HepG2 (cell line): Measurements from ENCODE around the gene SLC5A4.

Experiments used
- FOXK1 ChIP-seq: sonication (generic); formaldehyde crosslinking; IDR thresholded peaks from 2 replicates; pipeline ENCODE4 v1.4.0; 2020; ENCODE audit warnings: low read depth, missing genetic modification reagents, borderline replicate concordance
- HMG20B ChIP-seq: conservative IDR thresholded peaks from 2 replicates; pipeline ENCODE4 v1.6.1; 2016; ENCODE audit warnings: missing genetic modification reagents, missing compliant biosample characterization
- NCOA2 ChIP-seq: sonication (generic); formaldehyde crosslinking; IDR thresholded peaks from 2 replicates; pipeline ENCODE4 v1.8.0; 2022; ENCODE audit warnings: inconsistent platforms
- NFATC3 ChIP-seq: sonication (generic); formaldehyde crosslinking; IDR thresholded peaks from 2 replicates; pipeline ENCODE4 v1.5.1; 2020; ENCODE audit warnings: mild to moderate bottlenecking, missing genetic modification reagents
- NFE2L1 ChIP-seq: sonication (generic); formaldehyde crosslinking; IDR thresholded peaks from 2 replicates; pipeline ENCODE4 v1.4.0; 2020; ENCODE audit warnings: missing genetic modification reagents, mild to moderate bottlenecking, borderline replicate concordance
- NRL ChIP-seq: sonication (generic); formaldehyde crosslinking; IDR thresholded peaks from 2 replicates; pipeline ENCODE4 v1.5.0; 2020; ENCODE audit warnings: missing genetic modification reagents, mild to moderate bottlenecking, moderate library complexity, borderline replicate concordance
- POLR2AphosphoS5 ChIP-seq: IDR thresholded peaks from 2 replicates; pipeline ENCODE4 v1.6.1; 2012; ENCODE audit warnings: low read depth, low read length
- PREB ChIP-seq: sonication (generic); formaldehyde crosslinking; IDR thresholded peaks from 2 replicates; pipeline ENCODE4 v1.4.0; 2020; ENCODE audit warnings: missing genetic modification reagents
- SMAD3 ChIP-seq: sonication (generic); formaldehyde crosslinking; IDR thresholded peaks from 2 replicates; pipeline ENCODE4 v1.4.0; 2020; ENCODE audit warnings: missing genetic modification reagents
- SP4 ChIP-seq: sonication (generic); formaldehyde crosslinking; IDR thresholded peaks from 2 replicates; pipeline ENCODE4 v1.8.1; 2023; ENCODE audit warnings: mild to moderate bottlenecking, missing genetic modification reagents
- ZFP36 ChIP-seq: fragments of 150-350 bp; IDR thresholded peaks from 2 replicates; pipeline ENCODE4 v1.6.1; 2018; ENCODE audit warnings: borderline replicate concordance, low read length, low read depth; ENCODE audit not compliant: partially characterized antibody
- ZNF343 ChIP-seq: sonication (generic); formaldehyde crosslinking; IDR thresholded peaks from 2 replicates; pipeline ENCODE4 v1.4.0; 2020; ENCODE audit warnings: mild to moderate bottlenecking, missing genetic modification reagents
- ZNF431 ChIP-seq: sonication (generic); formaldehyde crosslinking; IDR thresholded peaks from 2 replicates; pipeline ENCODE4 v1.9.0; 2022; ENCODE audit warnings: missing genetic modification reagents, low read depth, mild to moderate bottlenecking, borderline replicate concordance
- ZNF773 ChIP-seq: sonication (generic); formaldehyde crosslinking; IDR thresholded peaks from 2 replicates; pipeline ENCODE4 v1.4.0; 2020; ENCODE audit warnings: missing genetic modification reagents, borderline replicate concordance

DNA sequence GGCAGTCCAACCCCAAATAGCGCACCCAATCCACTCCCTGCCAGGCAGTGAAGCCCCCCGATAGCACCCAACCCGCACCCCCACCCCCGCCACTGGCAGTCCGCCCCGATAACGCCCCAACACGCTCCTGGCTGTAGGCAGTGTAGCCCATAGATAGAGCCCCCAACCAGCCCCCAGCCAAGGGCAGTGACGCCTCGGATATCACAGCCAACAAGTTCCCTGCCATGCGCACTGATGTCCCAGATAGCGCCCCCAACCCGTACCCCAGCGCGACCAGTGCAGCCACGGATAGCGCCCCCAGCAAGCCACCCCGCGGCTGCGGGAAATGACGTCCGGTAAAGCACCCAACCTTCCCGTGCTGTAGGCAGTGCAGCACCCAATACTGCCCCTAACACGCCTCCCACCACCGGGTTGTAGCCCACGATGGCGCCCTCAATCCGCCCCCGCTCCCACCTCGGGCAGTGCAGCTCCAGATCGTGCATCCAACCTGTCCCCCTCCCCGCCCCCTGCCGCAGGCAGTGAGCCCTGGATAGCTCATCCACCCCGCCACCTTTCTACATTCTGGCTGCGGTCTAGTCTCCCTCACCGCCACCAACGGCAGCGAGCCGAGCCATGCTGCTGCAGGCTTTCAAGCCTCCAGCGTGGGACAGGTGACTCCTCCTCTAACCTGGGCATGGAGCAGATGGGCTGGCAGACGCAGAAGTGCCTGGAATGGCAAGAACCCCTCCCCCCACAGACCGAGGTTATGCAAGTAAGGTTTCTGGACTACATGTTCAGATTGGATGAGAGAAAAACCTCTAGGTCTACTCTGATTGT, 50.9 kb downstream of the SLC5A4 start:
- no peak for TF ChIP-seq ZNF343 (CRISPR knock-in tag)
- TF ChIP-seq NRL (CRISPR knock-in tag), result no peak
- no peak for TF ChIP-seq NFATC3 (CRISPR knock-in tag)
- TF ChIP-seq HMG20B (CRISPR knock-in tag), result no peak
- TF ChIP-seq ZFP36, result no peak
- TF ChIP-seq NFE2L1 (CRISPR knock-in tag), result no peak
- TF ChIP-seq SMAD3 (CRISPR knock-in tag), result no peak
- TF ChIP-seq NCOA2, result no peak
- no peak for TF ChIP-seq SP4 (CRISPR knock-in tag)
- TF ChIP-seq ZNF773 (CRISPR knock-in tag), result no peak
- TF ChIP-seq FOXK1 (CRISPR knock-in tag), result no peak
- no peak for TF ChIP-seq PREB (CRISPR knock-in tag)
- no peak for TF ChIP-seq ZNF431 (CRISPR knock-in tag)
- no peak for TF ChIP-seq POLR2AphosphoS5
